ENCODE results near the gene ZDHHC14. TPM values are rescaled to one million over a fixed set of nuclear protein-coding genes. Genes with fewer than 3 reads are reported as not detected.
"Not testable (repeated sequence)": the region's sequence is repeated elsewhere in the genome, so short reads cannot be mapped to it uniquely, and the experiment has no call there.

ZDHHC14 gene
- total RNA-seq, 2 donors from 2014 or later = 6.9 to 10.9 TPM

DNA sequence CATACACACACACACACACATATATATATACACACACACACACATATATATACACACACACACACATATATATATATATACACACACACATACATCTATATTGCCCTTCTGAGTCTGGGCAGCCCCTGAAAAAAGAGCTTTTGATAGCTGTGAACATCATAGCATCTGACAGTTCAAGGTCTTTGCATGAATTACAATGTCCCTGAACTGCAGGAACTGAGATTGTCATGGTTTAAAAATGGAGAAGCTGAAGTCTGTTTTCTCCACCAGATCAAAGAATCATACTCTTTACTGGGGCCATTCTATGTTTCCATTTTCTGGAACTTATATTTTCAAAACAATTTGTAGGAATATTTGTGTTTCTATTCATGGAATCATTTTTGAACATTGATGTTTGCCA is 189.8 kb downstream of the ZDHHC14 start:
- peaks cover 18 to 20% of the 10 kb centered on the region in 2 donors for H3K4me1 Mint-ChIP-seq (ENCODE audit: low read depth in 2 of 2)
- ATAC-seq (no peak), DNase-seq (ENCODE audit: low spot score) (no peak)
- no peaks in the 10 kb centered on the region for H3K27me3 Mint-ChIP-seq
- no peaks in the 10 kb centered on the region for H3K36me3 Mint-ChIP-seq
- no peak overlapping the region for H3K27ac Mint-ChIP-seq
- H3K9me3 Mint-ChIP-seq = no peaks in the 10 kb centered on the region
- H3K4me3 Mint-ChIP-seq = no peak overlapping the region

DNA sequence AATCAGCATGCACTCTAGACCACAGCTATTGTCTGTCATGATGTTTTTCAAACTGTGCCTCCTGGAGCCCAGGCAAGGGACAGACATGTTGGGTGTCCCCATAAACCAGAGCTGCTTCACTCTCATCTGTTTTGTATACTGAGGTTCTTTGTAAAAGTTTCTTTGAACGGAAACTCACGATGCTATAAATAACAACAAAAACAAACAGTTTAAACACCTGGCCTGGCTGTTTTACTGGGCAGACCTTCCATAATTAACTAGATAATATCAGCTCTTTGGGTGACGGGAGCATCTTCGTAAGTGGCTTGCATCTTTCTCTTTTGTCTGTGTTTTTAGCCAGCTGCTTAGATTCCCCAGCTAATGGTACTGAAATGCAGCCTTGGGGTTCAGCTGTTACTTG is 190.3 kb downstream of the ZDHHC14 start:
- H3K27me3 Mint-ChIP-seq = no peaks in the 10 kb centered on the region
- H3K4me3 Mint-ChIP-seq = no peak overlapping the region
- DNase-seq (ENCODE audit: low spot score) (no peak), ATAC-seq (no peak)
- no peaks in the 10 kb centered on the region for H3K9me3 Mint-ChIP-seq
- no peaks in the 10 kb centered on the region for H3K36me3 Mint-ChIP-seq
- H3K27ac Mint-ChIP-seq = no peak overlapping the region
- peaks cover 18 to 20% of the 10 kb centered on the region in 2 donors for H3K4me1 Mint-ChIP-seq (ENCODE audit: low read depth in 2 of 2)

DNA sequence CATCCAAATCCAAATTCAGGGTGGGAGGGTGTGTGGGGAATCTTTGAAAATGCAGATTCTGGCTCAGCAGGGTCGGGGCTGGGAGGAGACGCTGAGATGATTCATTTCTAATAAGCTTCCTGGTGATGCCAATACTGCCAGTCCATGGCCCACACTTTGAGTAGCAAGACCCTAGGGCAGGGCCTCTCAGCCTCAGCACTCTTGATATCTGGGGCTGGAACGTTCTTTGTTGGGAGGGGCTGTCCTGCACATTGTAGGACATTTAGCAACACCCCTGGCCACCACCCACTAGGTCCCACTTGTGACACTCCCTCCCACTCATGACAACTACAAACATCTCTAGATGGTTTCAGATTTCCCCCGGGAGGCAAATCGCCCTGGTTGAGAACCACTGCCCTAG is 191.0 kb downstream of the ZDHHC14 start:
- no peaks in the 10 kb centered on the region for H3K36me3 Mint-ChIP-seq
- ATAC-seq = no peak
- no peak overlapping the region for H3K27ac Mint-ChIP-seq
- no peaks in the 10 kb centered on the region for H3K9me3 Mint-ChIP-seq
- no peak for DNase-seq (ENCODE audit: low spot score)
- H3K27me3 Mint-ChIP-seq = no peaks in the 10 kb centered on the region
- H3K4me1 Mint-ChIP-seq (ENCODE audit: low read depth in 2 of 2) = peaks cover 17 to 18% of the 10 kb centered on the region in 2 donors
- no peak overlapping the region for H3K4me3 Mint-ChIP-seq

DNA sequence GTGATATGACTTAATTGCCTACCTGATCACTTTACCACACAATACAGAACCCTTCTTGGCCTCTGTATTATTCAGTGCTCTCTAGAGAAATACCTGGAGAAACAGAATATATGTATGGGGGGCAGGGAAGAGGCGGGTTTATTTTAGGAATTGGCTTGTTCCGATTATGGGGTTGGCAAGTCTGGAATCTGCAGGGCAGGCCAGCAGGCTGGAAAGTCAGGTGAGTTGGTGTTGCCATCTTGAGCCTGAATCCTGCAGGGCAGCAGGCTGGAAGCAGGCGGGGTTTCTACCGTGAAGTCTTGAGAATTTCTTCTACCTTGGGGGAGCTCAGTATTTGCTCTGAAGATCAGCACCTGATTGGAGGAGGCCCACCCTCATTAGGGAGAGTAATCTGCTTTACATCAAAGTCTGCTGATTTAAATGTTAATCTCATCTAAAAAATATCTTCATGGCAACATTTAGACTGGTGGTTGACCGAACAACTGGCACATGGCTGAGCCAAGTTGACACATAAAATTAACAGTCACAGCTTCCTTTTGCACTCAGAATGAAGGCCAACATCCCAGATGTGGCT is 193.9 kb downstream of the ZDHHC14 start:
- Mint-ChIP-seq H3K36me3 (peaks cover 11% of the 10 kb centered on the region), H3K27ac (peak overlapping the region; percentile 35 to 54)

GRCh38 chr6:157575436-157576145 is 194.6 kb downstream of the ZDHHC14 start:
- peaks cover 7% of the 10 kb centered on the region for H3K9me3 Mint-ChIP-seq
- peak overlapping the region; percentile 35 to 54 for H3K27ac Mint-ChIP-seq
- no peaks in the 10 kb centered on the region for H3K27me3 Mint-ChIP-seq
- H3K4me1 Mint-ChIP-seq (ENCODE audit: low read depth in 2 of 2) = peaks cover 14 to 16% of the 10 kb centered on the region in 2 donors
- ATAC-seq (peak in 1 of 2 donors; percentile 9), DNase-seq (ENCODE audit: low spot score) (no peak)
- peaks cover 16% of the 10 kb centered on the region for H3K36me3 Mint-ChIP-seq
- no peak overlapping the region for H3K4me3 Mint-ChIP-seq

More for the DNA sequence above, 193.9 kb downstream of the ZDHHC14 start:
- DNase-seq (ENCODE audit: low spot score) (no peak), ATAC-seq (no peak)
- H3K27me3 Mint-ChIP-seq = no peaks in the 10 kb centered on the region
- peaks cover 19 to 20% of the 10 kb centered on the region in 2 donors for H3K4me1 Mint-ChIP-seq (ENCODE audit: low read depth in 2 of 2)
- H3K9me3 Mint-ChIP-seq = peaks cover 7% of the 10 kb centered on the region
- no peak overlapping the region for H3K4me3 Mint-ChIP-seq

- peaks cover 14 to 16% of the 10 kb centered on the region in 2 donors for H3K4me1 Mint-ChIP-seq (ENCODE audit: low read depth in 2 of 2)
- not testable (repeated sequence) for H3K27me3 Mint-ChIP-seq; ATAC-seq; H3K4me3 Mint-ChIP-seq; DNase-seq (ENCODE audit: low spot score); H3K27ac Mint-ChIP-seq; H3K9me3 Mint-ChIP-seq
- peaks cover 28% of the 10 kb centered on the region for H3K36me3 Mint-ChIP-seq
Measured at GRCh38 chr6:157576991-157577390, 196.0 kb downstream of the ZDHHC14 start.

- not testable (repeated sequence) for DNase-seq (ENCODE audit: low spot score); H3K27me3 Mint-ChIP-seq
- H3K4me1 Mint-ChIP-seq (ENCODE audit: low read depth in 2 of 2) = peaks cover 12 to 14% of the 10 kb centered on the region in 2 donors
Measured at GRCh38 chr6:157578527-157578926, 197.5 kb downstream of the ZDHHC14 start.

DNA sequence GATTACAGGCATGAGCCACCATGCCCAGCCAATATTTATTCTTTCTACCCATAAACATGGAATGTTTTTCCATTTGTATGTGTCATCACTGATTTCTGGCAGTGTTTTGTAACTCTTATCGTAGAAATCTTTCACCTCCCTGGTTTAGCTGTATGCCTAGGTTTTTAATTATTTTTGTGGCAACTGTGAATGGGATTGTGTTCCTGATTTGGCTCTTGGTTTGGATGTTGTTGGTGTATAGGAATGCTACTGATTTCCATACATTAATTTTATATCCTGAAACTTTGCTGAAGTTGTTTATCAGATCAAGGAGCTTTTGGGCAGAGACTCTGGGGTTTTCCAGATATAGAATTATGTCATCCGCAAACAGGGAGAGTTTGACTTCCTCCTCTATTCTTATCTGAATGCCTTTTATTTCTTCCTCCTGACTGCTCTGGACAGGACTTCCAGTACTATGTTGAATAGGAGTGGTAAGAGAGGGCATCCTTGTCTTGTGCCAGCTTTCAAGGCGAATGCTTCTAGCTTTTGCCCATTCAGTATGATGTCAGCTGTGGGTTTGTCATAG is 198.6 kb downstream of the ZDHHC14 start:
- peaks cover 7% of the 10 kb centered on the region for H3K9me3 Mint-ChIP-seq
- ATAC-seq = no peak
- peaks cover 44% of the 10 kb centered on the region for H3K36me3 Mint-ChIP-seq
- no peak overlapping the region for H3K27ac Mint-ChIP-seq
- no peak for DNase-seq (ENCODE audit: low spot score)
- peaks cover 12 to 14% of the 10 kb centered on the region in 2 donors for H3K4me1 Mint-ChIP-seq (ENCODE audit: low read depth in 2 of 2)
- no peaks in the 10 kb centered on the region for H3K27me3 Mint-ChIP-seq
- no peak overlapping the region for H3K4me3 Mint-ChIP-seq

More at GRCh38 chr6:157578527-157578926, 197.5 kb downstream of the ZDHHC14 start:
- H3K4me3 Mint-ChIP-seq, H3K9me3 Mint-ChIP-seq, ATAC-seq: not testable (repeated sequence)
- Mint-ChIP-seq H3K36me3 (peaks cover 43% of the 10 kb centered on the region), H3K27ac (peak overlapping the region in 1 of 2 donors; percentile 12)

DNA sequence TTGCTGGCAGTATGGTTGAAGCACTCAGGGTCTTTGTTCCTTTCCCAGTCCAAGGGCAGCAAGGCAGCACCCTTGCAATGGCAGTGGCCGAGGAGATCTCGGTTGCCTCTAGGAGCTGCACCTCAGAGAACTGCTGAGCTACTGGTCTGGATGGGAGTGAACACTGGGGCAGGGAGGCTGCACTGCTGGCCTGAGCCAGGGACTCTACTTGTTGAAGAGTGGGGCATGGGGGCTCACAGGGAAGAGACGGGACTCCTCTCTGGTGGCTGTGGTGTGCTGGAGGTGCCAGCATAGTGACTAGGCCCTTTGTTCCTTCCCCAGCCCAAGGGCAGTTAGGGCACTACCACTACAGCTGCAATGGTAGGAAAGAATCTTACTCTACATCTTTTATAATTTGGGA is 203.0 kb downstream of the ZDHHC14 start:
- Mint-ChIP-seq H3K27ac (no peak overlapping the region), H3K27me3 (no peaks in the 10 kb centered on the region), H3K4me1 (ENCODE audit: low read depth in 2 of 2) (peaks cover 0 to 4% of the 10 kb centered on the region in 2 donors), H3K4me3 (no peak overlapping the region), H3K36me3 (peaks cover 42% of the 10 kb centered on the region), H3K9me3 (peaks cover 3% of the 10 kb centered on the region)
- DNase-seq (ENCODE audit: low spot score) (no peak), ATAC-seq (no peak)

DNA sequence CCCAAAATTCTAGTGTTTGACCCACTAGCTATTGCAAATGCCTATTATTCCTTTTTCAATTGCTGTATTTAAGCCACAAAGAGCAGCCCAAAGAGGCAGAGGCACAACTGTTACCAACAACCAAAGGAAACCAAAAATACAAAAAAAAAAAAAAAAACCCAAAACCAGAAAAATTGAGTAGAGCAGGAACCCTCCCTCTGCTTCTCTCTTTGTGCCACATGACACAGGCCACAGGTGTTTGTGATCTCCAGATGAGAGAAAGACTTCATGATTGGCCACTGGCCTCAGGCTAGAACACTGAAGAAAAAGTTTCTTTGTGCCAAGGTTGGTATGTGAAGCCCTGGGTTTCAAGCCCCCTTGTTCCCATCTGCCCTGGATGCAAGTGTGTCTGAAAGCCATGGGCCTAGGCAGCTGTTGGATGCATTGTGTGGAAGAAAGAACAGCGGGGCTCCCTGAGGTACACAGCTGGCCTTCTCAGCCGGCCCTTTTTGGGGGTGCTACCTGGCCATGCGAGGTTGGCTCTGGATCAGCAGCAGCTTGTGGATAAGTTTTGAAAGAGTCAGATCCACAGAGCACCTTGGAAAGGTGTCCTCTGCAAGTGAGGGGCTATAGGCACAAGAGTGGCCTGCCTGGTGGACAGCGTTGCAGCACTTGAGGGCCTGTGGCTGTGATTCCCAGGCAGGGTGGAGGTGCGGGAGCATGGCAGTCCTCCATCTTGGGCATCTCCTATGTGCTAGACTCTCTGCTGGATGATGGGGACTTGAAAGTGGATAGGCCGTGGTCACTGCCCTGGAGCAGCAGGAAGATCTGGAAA is 204.5 kb downstream of the ZDHHC14 start:
- no peak for ATAC-seq
- Mint-ChIP-seq H3K4me3 (no peak overlapping the region), H3K27me3 (no peaks in the 10 kb centered on the region), H3K4me1 (ENCODE audit: low read depth in 2 of 2) (peaks cover 0 to 4% of the 10 kb centered on the region in 2 donors), H3K36me3 (peaks cover 44% of the 10 kb centered on the region), H3K9me3 (peaks cover 8% of the 10 kb centered on the region), H3K27ac (no peak overlapping the region)
- DNase-seq (ENCODE audit: low spot score) = no peak

DNA sequence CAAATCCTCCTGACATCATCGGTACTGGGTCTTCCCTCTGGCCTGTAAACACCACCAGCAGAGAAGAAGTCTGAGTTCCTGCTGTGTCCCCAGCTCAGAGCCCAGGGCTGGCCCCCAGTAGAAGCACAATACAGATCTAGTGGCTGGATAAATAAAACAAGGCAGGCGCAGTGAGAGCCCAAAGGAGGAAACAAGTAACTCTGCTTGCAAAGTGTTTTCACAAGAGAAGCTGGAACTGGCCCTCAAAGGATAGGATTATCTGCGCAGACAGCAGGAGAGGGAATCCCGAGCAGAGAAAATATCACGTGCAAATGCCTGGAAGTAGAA is 205.1 kb downstream of the ZDHHC14 start:
- H3K4me3 Mint-ChIP-seq = no peak overlapping the region
- DNase-seq (ENCODE audit: low spot score) (no peak), ATAC-seq (no peak)
- H3K4me1 Mint-ChIP-seq (ENCODE audit: low read depth in 2 of 2) = peaks cover 0 to 4% of the 10 kb centered on the region in 2 donors
- H3K27me3 Mint-ChIP-seq = no peaks in the 10 kb centered on the region
- no peak overlapping the region for H3K27ac Mint-ChIP-seq
- H3K9me3 Mint-ChIP-seq = peaks cover 8% of the 10 kb centered on the region
- peaks cover 38% of the 10 kb centered on the region for H3K36me3 Mint-ChIP-seq

DNA sequence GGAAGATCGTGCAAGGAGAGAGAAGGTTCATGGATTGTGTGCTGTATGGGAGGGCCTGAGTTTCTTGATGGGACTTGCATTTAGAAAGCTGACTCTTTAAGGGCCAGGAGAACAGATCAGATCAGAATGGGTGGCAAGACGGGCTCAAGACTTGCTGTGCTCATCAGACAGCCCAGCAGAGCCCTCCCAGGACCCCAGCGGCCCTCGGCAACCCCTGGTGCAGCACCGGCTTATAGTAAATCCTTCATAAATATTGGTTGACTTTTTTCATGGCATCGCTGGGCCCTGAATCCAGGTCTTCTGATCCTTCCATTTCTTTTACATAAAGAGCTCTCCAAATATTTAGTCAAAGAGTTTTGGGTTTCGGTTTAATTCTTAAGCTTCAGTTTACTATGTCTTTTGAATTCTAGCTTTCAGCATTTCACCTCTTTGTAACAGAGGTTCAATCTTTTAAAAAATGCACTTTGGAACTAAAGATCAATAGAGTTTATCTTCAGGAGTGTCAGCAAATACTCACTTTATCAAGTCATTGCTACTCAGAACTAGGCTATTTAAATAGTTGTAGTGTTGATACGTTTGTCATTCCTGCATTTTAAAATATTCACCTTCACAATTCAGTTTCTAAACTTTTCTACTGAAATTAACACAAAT is 205.6 kb downstream of the ZDHHC14 start:
- Mint-ChIP-seq H3K4me3 (no peak overlapping the region), H3K27me3 (no peaks in the 10 kb centered on the region), H3K9me3 (peaks cover 12% of the 10 kb centered on the region), H3K4me1 (ENCODE audit: low read depth in 2 of 2) (peaks cover 0 to 4% of the 10 kb centered on the region in 2 donors), H3K36me3 (peaks cover 38% of the 10 kb centered on the region), H3K27ac (no peak overlapping the region)
- no peak for ATAC-seq
- DNase-seq (ENCODE audit: low spot score) = no peak

DNA sequence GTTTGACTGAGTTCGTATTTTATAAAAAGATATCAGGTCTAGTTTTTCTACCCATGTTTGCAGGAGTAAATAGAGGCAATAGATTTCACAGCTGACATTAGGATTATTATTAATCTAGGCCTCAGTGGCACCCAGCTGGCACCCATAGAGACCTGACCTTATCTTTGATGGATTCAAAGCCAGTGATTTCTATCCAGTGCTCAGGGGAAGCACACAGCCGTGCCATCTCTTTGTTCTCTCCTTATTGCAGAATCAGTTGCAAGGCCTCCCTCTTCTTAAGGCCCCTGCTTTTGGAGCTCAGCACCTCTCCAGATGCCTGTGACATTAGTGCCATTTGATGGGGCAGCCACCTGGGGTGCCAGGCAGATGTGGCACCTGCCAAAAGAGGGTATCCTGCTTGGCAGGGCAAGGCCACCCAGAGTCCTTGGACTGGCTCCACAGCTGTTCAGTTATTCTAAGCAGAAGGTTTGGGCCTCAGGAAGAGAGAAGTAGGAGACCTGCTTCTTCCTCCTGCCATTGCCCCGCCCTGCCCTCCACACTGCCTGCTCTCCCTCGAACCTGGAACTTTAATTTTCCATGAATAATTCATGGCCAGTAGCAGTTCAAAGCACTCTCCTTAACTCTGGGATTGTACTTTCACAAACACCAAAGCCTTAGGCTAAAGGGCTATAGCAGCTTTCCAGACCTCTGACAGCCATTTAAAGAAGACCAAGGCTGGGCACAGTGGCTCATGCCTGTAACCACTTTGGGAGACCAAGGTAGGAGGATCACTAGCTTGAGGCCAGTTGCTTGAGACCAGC is 206.3 kb downstream of the ZDHHC14 start:
- H3K36me3 Mint-ChIP-seq = peaks cover 34% of the 10 kb centered on the region
- DNase-seq (ENCODE audit: low spot score) (no peak), ATAC-seq (no peak)
- peaks cover 0 to 4% of the 10 kb centered on the region in 2 donors for H3K4me1 Mint-ChIP-seq (ENCODE audit: low read depth in 2 of 2)
- H3K27me3 Mint-ChIP-seq = no peaks in the 10 kb centered on the region
- H3K9me3 Mint-ChIP-seq = peaks cover 12% of the 10 kb centered on the region
- H3K4me3 Mint-ChIP-seq = no peak overlapping the region
- H3K27ac Mint-ChIP-seq = no peak overlapping the region
